Activated CD8-positive, alpha-beta memory T cell treated with anti-CD3 and anti-CD28 coated beads for 48 hours (primary cell): ENCODE data around the gene DYDC2.

Source experiments
- DNase-seq, 3 experiments: peaks; one replicate each; pipeline ENCODE4 v3.0.0-alpha.2; 2020; ENCODE audit warnings: low read depth in 2 of 3, low spot score in 2 of 3

DYDC2 gene

GRCh38 chr10:80371467-80371866 lies 14.9 kb downstream of the DYDC2 start:
- no peak for DNase-seq

DNA sequence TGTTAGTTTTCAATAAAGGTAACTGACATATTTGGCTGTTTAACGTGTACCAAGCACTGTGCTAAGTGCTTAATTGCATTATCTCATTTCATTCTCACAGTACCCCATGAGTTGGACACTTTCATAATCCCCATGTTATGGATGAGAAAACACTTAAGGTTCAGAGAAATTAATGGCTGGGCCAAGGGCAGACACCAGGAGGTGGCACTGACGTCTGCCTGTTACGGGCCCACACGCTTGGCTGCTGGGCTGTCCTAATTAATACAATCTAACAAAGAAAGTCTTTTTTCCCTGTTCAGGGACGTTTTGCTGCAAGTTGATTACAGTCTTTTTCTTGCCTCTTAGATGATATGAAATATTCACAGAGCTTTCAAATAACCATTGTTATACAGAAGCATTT lies 16.1 kb downstream of the DYDC2 start:
- DNase-seq: no peak

DNA sequence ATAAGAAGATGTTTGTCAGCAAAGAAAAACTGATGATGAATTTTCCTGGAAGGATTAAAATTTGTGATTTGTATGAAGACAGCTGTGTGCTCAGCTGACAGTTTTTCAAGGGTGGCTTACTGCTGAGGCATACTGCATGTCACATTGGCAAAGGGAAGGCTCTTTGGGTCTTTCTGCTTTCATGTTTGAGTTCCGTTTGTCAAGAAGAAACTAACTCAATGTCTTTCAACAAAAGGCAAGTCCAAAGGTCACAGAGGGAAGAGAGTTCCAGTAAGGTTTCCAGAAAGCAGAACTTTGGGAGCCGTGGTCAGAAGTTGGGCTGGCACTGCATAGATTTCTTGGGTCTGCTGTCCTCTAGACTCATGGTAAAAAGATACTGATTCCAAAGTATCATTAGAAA lies 16.9 kb downstream of the DYDC2 start:
- no peak for DNase-seq

GRCh38 chr10:80379701-80380100 lies 23.1 kb downstream of the DYDC2 start:
- no peak for DNase-seq

- no peak for DNase-seq
These were observed 23.6 kb downstream of the DYDC2 start for GRCh38 chr10:80380185-80380584.

DNA sequence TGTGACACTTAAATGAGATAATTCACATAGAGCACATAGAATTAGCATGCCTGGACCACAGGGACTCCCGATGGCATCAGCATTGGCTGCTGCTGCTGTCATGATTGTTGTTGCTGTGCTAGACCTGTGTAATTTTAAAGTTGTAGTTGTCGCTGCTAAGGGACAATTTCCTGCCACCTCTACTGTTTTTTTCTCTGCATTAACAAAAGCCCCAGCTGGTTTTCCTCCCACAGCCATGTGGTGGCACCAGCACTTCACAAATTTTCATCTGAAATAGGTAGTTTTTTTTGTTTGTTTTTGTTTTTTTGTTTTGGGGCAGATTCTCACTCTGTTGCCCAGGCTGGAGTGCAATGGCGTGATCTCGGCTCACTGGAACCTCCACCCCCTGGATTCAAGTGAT lies 26.4 kb downstream of the DYDC2 start:
- no peak for DNase-seq

GRCh38 chr10:80390740-80391139 lies 34.2 kb downstream of the DYDC2 start:
- no peak for DNase-seq

- no peak for DNase-seq
These were observed 35.7 kb downstream of the DYDC2 start for GRCh38 chr10:80392250-80392649.

- no peak for DNase-seq
These were observed 37.9 kb downstream of the DYDC2 start for GRCh38 chr10:80394358-80394916.

DNA sequence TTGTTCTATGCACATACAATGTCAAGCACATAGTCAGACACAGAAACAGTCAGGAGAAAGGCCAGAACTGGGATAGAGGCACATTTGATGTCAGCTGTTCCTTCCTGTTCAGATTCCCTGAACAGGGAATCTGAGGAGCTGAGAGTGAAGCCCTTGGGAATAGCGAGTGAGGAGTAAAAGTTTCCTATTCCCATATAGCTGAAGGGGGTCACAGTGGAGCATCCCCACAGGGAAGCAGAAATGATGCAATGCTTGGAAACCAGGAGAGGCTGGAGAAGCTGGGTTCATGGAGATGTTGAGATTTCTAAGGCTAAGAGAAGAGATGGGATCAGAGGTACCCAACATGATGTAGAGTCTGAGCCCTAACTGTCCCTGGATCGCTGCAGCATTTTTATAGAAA lies 40.4 kb downstream of the DYDC2 start:
- no peak for DNase-seq

DNA sequence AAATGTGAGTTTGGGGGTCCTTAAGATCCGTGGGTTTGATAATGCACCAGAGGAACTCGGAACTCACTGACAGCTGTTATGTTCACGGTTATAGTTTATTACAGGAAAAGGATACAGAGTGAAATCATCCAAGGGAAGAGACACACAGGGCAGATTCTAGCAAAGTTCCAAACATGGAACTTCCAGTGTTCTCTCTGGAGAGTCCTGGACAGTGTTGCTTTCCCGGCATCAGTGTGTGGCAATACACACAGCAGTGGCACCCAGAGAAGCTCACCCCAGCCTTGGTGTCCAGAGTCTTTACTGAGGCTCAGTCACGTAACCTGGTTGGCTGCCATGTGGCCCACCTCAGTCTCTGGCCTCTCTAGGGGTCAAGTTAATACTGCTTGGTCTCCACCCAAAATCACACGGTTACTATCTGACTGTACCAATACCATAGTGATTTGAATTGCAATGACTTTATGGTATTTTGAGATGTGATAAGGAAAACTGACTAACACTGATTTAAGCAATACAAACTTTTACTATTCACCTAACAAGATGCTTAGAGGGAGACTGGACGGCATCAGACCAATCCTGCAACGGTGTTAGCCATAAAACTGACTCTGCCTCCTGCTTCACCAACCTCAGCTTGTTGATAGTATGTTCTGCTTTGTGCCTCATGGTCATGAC lies 43.7 kb downstream of the DYDC2 start:
- no peak for DNase-seq

DNA sequence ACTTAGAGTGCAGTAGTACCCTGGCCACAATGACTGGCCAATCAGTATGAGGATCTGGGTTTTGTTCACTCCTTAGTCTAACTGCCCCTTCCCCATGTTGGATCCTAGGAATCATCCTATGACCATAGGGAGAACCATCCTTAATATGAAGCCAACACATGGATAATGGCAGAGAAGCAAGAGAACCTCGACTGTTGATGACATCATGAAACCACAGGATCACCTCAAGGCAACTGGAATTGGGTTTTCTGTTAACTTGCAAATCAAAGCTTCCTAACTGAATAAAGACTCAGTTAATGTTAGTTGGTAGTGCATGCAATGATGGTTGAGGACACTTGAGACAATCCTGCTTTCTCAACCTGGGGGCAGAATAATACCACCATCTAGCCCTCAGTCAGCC lies 48.5 kb downstream of the DYDC2 start:
- no peak for DNase-seq

- no peak for DNase-seq
These were observed 49.0 kb downstream of the DYDC2 start for GRCh38 chr10:80405626-80406025.

- no peak for DNase-seq
These were observed 49.6 kb downstream of the DYDC2 start for GRCh38 chr10:80406204-80406603.

- peak; percentile 33 to 44 (median 37) for DNase-seq
These were observed 51.2 kb downstream of the DYDC2 start for GRCh38 chr10:80407812-80408241.

- DNase-seq: peak; percentile 61 to 83 (median 69)
These were observed 51.9 kb downstream of the DYDC2 start, which contains the start of gene PRXL2A for GRCh38 chr10:80408242-80409101. TSS of gene PRXL2A (plus strand) at chr10:80408551. CDS start at chr10:80420468, 11,917 bp downstream.

DNA sequence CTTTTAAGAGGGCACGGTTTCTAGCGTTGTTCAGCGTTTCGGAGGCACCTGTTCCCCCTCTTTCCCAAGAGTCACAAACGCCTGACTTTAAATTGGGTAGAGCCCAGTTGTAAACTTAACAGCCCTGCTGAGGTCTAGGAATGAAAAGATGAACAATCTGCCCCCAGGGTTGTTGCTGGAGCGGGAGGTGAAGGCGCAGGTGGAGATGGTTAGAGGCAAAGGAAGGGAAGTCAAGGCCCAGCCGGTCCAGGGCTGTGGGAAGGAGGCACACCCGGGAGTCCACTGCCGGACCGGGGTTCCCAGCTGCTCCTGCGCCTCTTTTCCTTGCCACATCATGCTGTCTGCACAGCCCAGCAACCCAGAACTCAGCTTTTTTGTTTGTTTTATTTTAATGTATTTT lies 52.5 kb downstream of the DYDC2 start:
- no peak for DNase-seq

- DNase-seq: no peak
These were observed 53.5 kb downstream of the DYDC2 start for GRCh38 chr10:80410122-80410521.

- DNase-seq: no peak
These were observed 54.1 kb downstream of the DYDC2 start for GRCh38 chr10:80410578-80411145.

GRCh38 chr10:80411267-80411668 lies 54.7 kb downstream of the DYDC2 start:
- DNase-seq: no peak

DNA sequence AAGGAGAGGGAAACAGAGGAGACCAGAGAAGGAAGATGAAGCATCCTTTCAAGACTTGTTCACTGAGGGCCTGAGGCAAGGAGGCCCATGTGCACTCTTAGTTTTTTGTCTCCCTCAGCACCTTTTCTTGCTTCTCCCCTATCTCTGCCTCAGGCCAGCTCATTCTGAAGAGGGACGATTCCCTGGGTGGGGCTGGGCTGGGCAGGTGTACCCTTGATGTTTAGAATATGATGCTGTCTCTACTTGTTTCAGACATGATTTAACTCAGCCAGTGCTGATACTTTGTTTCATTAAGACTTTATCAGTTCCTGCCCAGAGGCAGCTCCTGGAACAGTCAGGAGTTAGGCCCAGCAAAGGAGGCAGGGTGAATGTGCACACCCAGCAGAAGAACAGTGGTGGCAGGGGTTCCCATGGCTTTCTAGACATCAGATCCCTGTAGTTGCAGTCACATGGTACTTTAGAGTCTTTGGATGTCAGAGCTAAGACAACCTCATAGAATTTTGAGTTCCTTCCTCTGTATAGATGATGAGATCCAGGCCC lies 55.2 kb downstream of the DYDC2 start:
- no peak for DNase-seq
